ENCODE measurements around the gene EOMES. TPM values are rescaled to one million over a fixed set of nuclear protein-coding genes. Genes with fewer than 3 reads are reported as not detected.

The EOMES gene
- total RNA-seq, 2 experiments from 2014 or later, result 4.6 to 5.6 TPM

DNA sequence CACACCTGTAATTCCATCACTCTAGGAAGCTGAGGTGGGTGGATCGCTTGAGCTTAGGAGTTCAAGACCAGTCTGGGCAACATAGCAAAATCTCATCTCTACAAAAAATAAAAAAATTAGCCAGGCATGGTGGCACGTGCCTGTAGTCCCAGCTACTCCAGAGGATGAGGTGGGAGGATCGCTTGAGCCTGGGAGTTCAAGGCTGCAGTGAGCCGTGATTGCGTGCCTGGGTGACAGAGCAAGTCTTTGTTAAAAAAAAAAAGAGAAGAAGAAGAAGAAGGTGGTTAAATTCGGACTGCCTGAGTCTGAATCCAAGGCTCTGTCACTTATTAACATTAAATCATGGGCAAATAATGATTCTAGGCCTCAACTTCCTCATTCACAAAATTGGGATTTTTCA is 51.0 kb downstream of the EOMES start:
- Mint-ChIP-seq H3K4me3 (no peak overlapping the region), H3K27me3 (no peaks in the 10 kb centered on the region), H3K4me1 (peaks cover 15% of the 10 kb centered on the region)

DNA sequence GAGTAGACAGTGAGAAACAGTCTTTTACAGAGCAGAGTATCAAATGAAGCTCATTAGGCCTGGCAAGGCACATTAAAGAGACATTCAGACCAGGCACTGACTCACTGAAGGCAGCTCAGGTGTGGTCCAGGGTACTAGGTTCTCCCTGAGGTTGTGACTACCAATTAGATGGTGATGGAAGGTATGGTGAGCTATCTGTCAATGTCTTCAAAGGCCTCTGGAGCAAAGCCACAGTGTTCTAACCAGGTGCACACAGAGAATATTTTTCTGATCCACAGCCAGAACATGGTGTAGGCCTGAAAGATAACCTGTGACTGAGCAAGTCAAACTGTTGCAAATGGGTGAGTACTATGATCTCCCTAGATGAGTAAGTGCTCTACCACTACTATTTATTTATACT is 51.5 kb downstream of the EOMES start:
- H3K9me3 Mint-ChIP-seq, result no peaks in the 10 kb centered on the region
- no peak for DNase-seq
- peaks cover 19% of the 10 kb centered on the region for H3K4me1 Mint-ChIP-seq
- POLR2A ChIA-PET, result no interaction called here
- no peaks in the 10 kb centered on the region for H3K36me3 Mint-ChIP-seq (ENCODE audit: low read depth)
- CTCF ChIA-PET, result interaction anchor here (1.5 to 2.6 kb wide), 3 partner anchors 11 to 188 kb away, joined by 3 to 23 read pairs (median 10); no protein-coding TSS in a partner anchor
- no peak overlapping the region for H3K4me3 Mint-ChIP-seq
- H3K27me3 Mint-ChIP-seq, result no peaks in the 10 kb centered on the region
- H3K27ac Mint-ChIP-seq, result no peak overlapping the region

More for the DNA sequence above, 51.0 kb downstream of the EOMES start:
- Mint-ChIP-seq H3K36me3 (ENCODE audit: low read depth) (no peaks in the 10 kb centered on the region), H3K9me3 (no peaks in the 10 kb centered on the region), H3K27ac (no peak overlapping the region)
- POLR2A ChIA-PET, result no interaction called here
- no peak for DNase-seq
- CTCF ChIA-PET, result interaction anchor here (1.5 to 2.6 kb wide), 3 partner anchors 10 to 188 kb away, joined by 3 to 23 read pairs (median 10); no protein-coding TSS in a partner anchor

DNA sequence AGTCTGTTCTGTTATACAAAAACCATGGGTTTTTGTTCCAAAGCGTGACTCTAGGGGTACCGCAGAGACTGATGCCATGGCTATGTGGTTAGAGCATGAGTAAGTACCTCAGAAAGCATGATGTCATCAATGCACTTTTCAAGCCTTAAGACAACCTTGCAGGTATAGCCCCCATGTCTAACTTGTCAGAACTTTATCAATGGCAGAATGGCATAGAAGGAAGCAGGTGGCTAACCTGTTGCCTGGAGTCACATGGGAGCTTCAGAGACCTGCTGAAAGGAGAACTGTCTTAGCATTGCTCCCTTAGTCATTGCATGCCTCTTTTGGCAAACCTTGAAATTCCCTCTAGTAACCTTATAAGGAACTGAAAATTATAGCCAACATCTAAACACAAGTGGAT is 52.5 kb downstream of the EOMES start:
- no peak overlapping the region for H3K4me3 Mint-ChIP-seq
- DNase-seq, result no peak

DNA sequence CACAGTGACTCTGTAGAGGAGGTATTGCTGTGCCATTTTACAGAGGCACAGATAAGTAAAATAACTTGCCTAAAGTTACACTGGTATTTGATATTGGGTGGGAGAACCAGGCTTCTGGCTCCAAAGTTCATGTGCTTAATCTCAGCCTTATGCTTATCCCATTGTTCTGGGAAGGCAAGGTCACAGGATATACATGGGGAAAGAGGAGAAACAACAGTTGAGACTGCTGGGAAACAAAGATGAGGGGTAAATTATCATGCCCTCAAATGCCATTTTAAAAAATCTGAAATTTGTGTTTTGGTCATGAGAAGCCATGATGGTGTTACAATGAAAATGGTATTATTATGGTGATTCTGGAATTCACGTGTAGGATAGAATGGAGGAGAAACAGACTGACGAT is 54.4 kb downstream of the EOMES start:
- DNase-seq, result no peak
- ChIA-PET POLR2A (no interaction called here), CTCF (interaction anchor here (1.3 to 2.9 kb wide), 2 partner anchors 13 to 45 kb away, joined by 3 to 20 read pairs; no protein-coding TSS in a partner anchor)
- H3K27ac Mint-ChIP-seq, result no peak overlapping the region
- H3K4me3 Mint-ChIP-seq, result no peak overlapping the region
- no peaks in the 10 kb centered on the region for H3K9me3 Mint-ChIP-seq
- no peaks in the 10 kb centered on the region for H3K27me3 Mint-ChIP-seq
- peaks cover 26% of the 10 kb centered on the region for H3K4me1 Mint-ChIP-seq
- H3K36me3 Mint-ChIP-seq (ENCODE audit: low read depth), result peaks cover under 1% of the 10 kb centered on the region

More for the DNA sequence above, 52.5 kb downstream of the EOMES start:
- no peaks in the 10 kb centered on the region for H3K36me3 Mint-ChIP-seq (ENCODE audit: low read depth)
- peaks cover 25% of the 10 kb centered on the region for H3K4me1 Mint-ChIP-seq
- H3K27me3 Mint-ChIP-seq, result no peaks in the 10 kb centered on the region
- H3K27ac Mint-ChIP-seq, result no peak overlapping the region
- POLR2A ChIA-PET, result no interaction called here
- CTCF ChIA-PET, result interaction anchor here (1.4 to 2.6 kb wide), 4 partner anchors 11 to 12 kb away, joined by 3 to 23 read pairs (median 7); no protein-coding TSS in a partner anchor
- H3K9me3 Mint-ChIP-seq, result no peaks in the 10 kb centered on the region

DNA sequence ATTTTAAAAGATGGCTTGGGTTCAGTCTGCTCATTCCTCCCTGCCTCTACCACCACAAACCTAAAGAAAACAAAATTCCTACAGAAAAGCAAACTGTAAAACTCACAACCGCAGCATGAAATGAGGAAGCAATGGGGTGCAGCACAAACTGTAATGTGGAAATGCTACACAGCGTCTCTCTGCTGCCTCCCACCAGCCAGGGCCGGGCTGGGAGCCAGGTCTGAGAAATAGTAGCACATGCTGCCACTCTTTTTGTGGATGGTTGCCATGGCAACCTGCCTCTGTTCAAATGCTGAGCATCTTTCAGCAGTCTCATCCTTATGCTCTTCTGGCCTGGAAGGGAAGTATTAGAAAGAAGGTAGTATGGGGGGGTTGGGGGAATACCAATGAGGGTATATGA is 55.4 kb downstream of the EOMES start:
- ChIA-PET POLR2A (interaction anchor here (0.6 to 1.7 kb wide), 4 partner anchors 9 to 182 kb away, joined by 3 to 5 read pairs (median 4); partner anchors contain the start of gene SLC4A7), CTCF (interaction anchor here (0.9 to 2.9 kb wide), 4 partner anchors 9 to 354 kb away, joined by 3 to 20 read pairs (median 3); no protein-coding TSS in a partner anchor)
- H3K27ac Mint-ChIP-seq, result peak overlapping the region; percentile 37
- peaks cover 28% of the 10 kb centered on the region for H3K4me1 Mint-ChIP-seq
- DNase-seq, result peak; percentile 32
- H3K27me3 Mint-ChIP-seq, result no peaks in the 10 kb centered on the region
- H3K9me3 Mint-ChIP-seq, result no peaks in the 10 kb centered on the region
- H3K36me3 Mint-ChIP-seq (ENCODE audit: low read depth), result peaks cover 3% of the 10 kb centered on the region
- no peak overlapping the region for H3K4me3 Mint-ChIP-seq

DNA sequence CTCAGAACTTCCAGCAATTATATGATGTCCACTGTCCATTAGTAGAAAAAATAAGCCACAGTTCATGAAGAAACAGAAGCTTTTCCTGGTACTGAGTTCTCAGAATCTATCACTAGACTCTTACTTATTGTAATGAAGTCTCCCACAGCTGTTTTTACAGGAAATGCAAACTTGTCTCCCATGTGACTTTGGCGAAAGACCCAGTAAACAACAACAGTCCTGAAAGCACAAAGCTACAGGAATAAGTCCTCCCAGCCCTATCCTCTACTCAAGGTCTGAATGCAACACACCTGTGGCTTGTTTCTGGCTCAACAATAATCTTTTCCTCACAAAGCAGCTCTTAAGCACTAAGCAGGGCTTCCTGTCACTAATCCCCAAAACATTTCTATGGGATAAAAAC is 55.9 kb downstream of the EOMES start:
- Mint-ChIP-seq H3K27me3 (no peaks in the 10 kb centered on the region), H3K9me3 (no peaks in the 10 kb centered on the region), H3K4me1 (peaks cover 30% of the 10 kb centered on the region), H3K36me3 (ENCODE audit: low read depth) (peaks cover 6% of the 10 kb centered on the region), H3K4me3 (no peak overlapping the region), H3K27ac (peak overlapping the region; percentile 37)
- CTCF ChIA-PET, result interaction anchor here (0.9 to 2.9 kb wide), 4 partner anchors 8 to 353 kb away, joined by 3 to 20 read pairs (median 3); no protein-coding TSS in a partner anchor
- POLR2A ChIA-PET, result interaction anchor here (0.6 to 1.7 kb wide), 4 partner anchors 9 to 182 kb away, joined by 3 to 5 read pairs (median 4); partner anchors contain the start of gene SLC4A7
- DNase-seq, result no peak

Other genes with a start within 250 kb of the EOMES start
- 10 to 100 TPM; 74.7 to 75.5 TPM for gene SLC4A7, start 237.9 kb downstream of the EOMES start, total RNA-seq